NCI-H2081 treated with DMSO at 0.1 percent for 48 hours (cell line): ENCODE results near the gene ICA1L.
"Not testable (repeated sequence)": the region's sequence is repeated elsewhere in the genome, so short reads cannot be mapped to it uniquely, and the experiment has no call there.

Experiments
- DNase-seq: peaks from one replicate; lab custom pipeline; 2025; lab: John Stamatoyannopoulos, UW

ICA1L gene

GRCh38 chr2:202871300-202872141, at the start of gene ICA1L:
Gene ICA1L, minus strand, starts transcription at chr2:202871766. Its CDS starts 42,757 bp downstream, at chr2:202829009.
- no peak for DNase-seq

- no peak for DNase-seq
These were observed 47.3 kb upstream of the ICA1L start for GRCh38 chr2:202918860-202919259.

GRCh38 chr2:202912342-202913201, 41.0 kb upstream of the ICA1L start:
- not testable (repeated sequence) for DNase-seq

GRCh38 chr2:202911512-202912341, 40.2 kb upstream of the ICA1L start, which contains the start of the genes CARF and WDR12:
Gene CARF, plus strand, starts transcription at chr2:202912275. Its CDS starts 29,628 bp downstream, at chr2:202941903.
Gene WDR12, minus strand, starts transcription at chr2:202911673. Its CDS starts 197 bp downstream, at chr2:202911476.
- peak; percentile 88 for DNase-seq

GRCh38 chr2:202911203-202911511, 39.6 kb upstream of the ICA1L start:
- no peak for DNase-seq

GRCh38 chr2:202910698-202911097, 39.1 kb upstream of the ICA1L start:
- DNase-seq = no peak

GRCh38 chr2:202910250-202910649, 38.7 kb upstream of the ICA1L start:
- DNase-seq = not testable (repeated sequence)

- no peak for DNase-seq
These were observed 38.0 kb upstream of the ICA1L start for GRCh38 chr2:202909394-202910192.

- DNase-seq = no peak
These were observed 36.6 kb upstream of the ICA1L start for GRCh38 chr2:202908186-202908585.

- DNase-seq = not testable (repeated sequence)
These were observed 33.9 kb upstream of the ICA1L start for GRCh38 chr2:202905507-202905906.

GRCh38 chr2:202885190-202885589, 13.6 kb upstream of the ICA1L start:
- no peak for DNase-seq

GRCh38 chr2:202883987-202884675, 12.6 kb upstream of the ICA1L start:
- no peak for DNase-seq

GRCh38 chr2:202881570-202881969, 10.0 kb upstream of the ICA1L start:
- no peak for DNase-seq

GRCh38 chr2:202877699-202878098, 6.1 kb upstream of the ICA1L start:
- no peak for DNase-seq

- DNase-seq = peak; percentile 58
These were observed 901 bp downstream of the ICA1L start for GRCh38 chr2:202870431-202871299.

GRCh38 chr2:202861987-202862386, 9.6 kb downstream of the ICA1L start:
- DNase-seq = no peak

GRCh38 chr2:202858601-202859000, 13.0 kb downstream of the ICA1L start:
- no peak for DNase-seq

GRCh38 chr2:202849343-202849742, 22.2 kb downstream of the ICA1L start:
- DNase-seq = not testable (repeated sequence)

- no peak for DNase-seq
These were observed 22.8 kb downstream of the ICA1L start for GRCh38 chr2:202848813-202849212.
